ENCODE data around the gene RRN3.
"Not testable (repeated sequence)": the region's sequence is repeated elsewhere in the genome, so short reads cannot be mapped to it uniquely, and the experiment has no call there.

Gene RRN3

DNA sequence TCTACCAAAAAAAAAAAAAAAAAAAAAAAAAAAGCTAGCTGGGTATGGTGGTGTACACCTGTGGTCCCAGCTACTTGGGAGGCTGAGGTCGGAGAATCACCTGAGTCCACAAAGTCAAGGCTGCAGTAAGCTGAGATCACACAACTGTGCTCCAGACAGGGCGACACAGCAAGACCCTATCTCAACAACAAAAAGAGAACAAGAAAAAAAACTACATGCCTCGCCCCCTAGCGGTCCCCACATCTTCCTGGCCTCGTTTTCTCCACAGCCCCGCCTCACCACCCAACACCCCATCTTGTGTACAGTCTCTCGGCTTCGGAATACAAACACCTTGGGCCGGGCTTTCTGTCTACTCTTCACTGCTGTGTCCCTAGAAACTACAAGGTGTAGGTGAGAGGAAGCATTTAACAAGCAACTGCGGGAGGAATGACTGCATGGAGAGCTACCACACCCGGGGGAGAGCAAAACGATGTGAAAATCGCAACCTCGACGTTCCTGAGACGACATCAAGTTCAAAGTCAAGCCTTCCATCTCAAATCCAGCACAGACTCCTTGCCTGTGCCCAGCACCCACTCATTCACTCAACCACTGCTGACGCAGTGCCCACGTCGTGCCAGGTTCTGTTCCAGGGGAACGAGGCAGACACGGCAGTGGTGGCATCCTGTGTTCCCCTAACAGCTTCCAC lies 47.2 kb downstream of the RRN3 start:
- Histone ChIP-seq H3K36me3 (ENCODE audit: control insufficient read depth in 4 of 4, insufficient read depth in 4 of 4, low read length in 3 of 4) (peaks cover 0 to 22% (median 7%) of the 10 kb centered on the region in 4 experiments), H3K27me3 (replicated peaks in 2 of 5; ENCODE audit: control insufficient read depth in 4 of 5, insufficient read depth in 5 of 5, low read length in 4 of 5) (no peaks in the 10 kb centered on the region), H3K4me3 (ENCODE audit: control insufficient read depth in 1 of 7, extremely low read depth in 1 of 7, insufficient read depth in 4 of 7, low read depth in 2 of 7, low read length in 6 of 7) (no peak overlapping the region), H3K27ac (ENCODE audit: insufficient read depth in 1 of 2, low read depth in 1 of 2, low read length in 2 of 2, poor library complexity in 1 of 2, severe bottlenecking in 2 of 2) (no peak overlapping the region), H3K4me1 (ENCODE audit: control extremely low read depth in 1 of 4, control insufficient read depth in 4 of 4, insufficient read depth in 4 of 4, low read length in 3 of 4) (peaks cover 0 to 2% (median under 1%) of the 10 kb centered on the region in 4 experiments), H3K9me3 (ENCODE audit: control extremely low read depth in 1 of 5, control insufficient read depth in 4 of 5, insufficient read depth in 2 of 5, low read depth in 1 of 5, low read length in 4 of 5) (no peaks in the 10 kb centered on the region)
- ChIA-PET CTCF (no interaction called here), POLR2A (no interaction called here)
- DNase-seq: no peak
- 92% methylated on average over 19 of the region's 21 CpGs for WGBS (ENCODE audit: insufficient coverage)

DNA sequence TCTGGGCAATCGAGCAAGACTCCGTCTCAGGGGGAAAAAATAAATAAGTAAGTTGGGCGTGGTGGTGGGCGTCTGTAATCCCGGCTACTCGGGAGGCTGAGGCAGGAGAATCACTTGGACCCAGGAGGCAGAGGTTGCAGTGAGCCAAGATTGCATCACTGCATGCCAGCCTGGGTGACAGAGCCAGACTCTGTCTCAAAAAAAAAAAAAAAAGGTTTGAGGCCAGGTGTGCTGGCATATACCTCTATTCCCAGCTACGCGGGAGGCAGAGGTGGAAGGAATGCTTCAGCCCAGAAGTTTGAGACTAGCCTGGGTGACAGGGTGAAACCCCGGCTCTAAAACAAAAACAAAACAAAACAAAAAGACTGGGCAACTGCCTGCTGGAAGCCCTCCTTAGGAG lies 48.8 kb downstream of the RRN3 start:
- peaks cover 3 to 36% (median 12%) of the 10 kb centered on the region in 4 experiments for H3K36me3 ChIP-seq (ENCODE audit: control insufficient read depth in 4 of 4, insufficient read depth in 4 of 4, low read length in 3 of 4)
- DNase-seq; CTCF ChIA-PET; H3K4me3 ChIP-seq (ENCODE audit: control insufficient read depth in 1 of 7, extremely low read depth in 1 of 7, insufficient read depth in 4 of 7, low read depth in 2 of 7, low read length in 6 of 7); H3K27me3 ChIP-seq (replicated peaks in 2 of 5; ENCODE audit: control insufficient read depth in 4 of 5, insufficient read depth in 5 of 5, low read length in 4 of 5); POLR2A ChIA-PET; H3K9me3 ChIP-seq (ENCODE audit: control extremely low read depth in 1 of 5, control insufficient read depth in 4 of 5, insufficient read depth in 2 of 5, low read depth in 1 of 5, low read length in 4 of 5); H3K27ac ChIP-seq (ENCODE audit: insufficient read depth in 1 of 2, low read depth in 1 of 2, low read length in 2 of 2, poor library complexity in 1 of 2, severe bottlenecking in 2 of 2): not testable (repeated sequence)
- peaks cover 0 to 12% (median 6%) of the 10 kb centered on the region in 4 experiments for H3K4me1 ChIP-seq (ENCODE audit: control extremely low read depth in 1 of 4, control insufficient read depth in 4 of 4, insufficient read depth in 4 of 4, low read length in 3 of 4)
- WGBS (ENCODE audit: insufficient coverage): 98% methylated on average over 8 of the region's 9 CpGs

DNA sequence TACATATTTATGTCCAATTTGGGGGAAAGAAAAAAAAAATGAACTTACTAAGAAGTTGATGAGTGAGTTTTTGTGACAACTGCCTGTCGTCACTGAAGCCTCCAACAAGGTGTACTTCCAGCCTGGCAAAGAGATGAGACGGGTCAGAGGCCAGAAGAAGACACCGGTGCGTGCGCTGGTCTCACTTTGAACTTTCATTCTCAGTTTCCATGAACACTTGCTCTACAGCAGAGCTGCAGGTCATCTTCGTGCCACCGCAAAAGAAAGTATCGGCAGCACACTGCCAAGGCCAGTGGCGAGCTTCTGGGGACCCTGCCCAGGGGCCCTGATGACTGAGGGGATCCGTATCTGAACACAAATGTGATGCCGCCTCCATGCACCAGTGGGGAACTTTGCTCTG lies 49.8 kb downstream of the RRN3 start:
- CTCF ChIA-PET: no interaction called here
- H3K36me3 ChIP-seq (ENCODE audit: control insufficient read depth in 4 of 4, insufficient read depth in 4 of 4, low read length in 3 of 4): peaks cover 10 to 46% (median 18%) of the 10 kb centered on the region in 4 experiments
- POLR2A ChIA-PET: no interaction called here

DNA sequence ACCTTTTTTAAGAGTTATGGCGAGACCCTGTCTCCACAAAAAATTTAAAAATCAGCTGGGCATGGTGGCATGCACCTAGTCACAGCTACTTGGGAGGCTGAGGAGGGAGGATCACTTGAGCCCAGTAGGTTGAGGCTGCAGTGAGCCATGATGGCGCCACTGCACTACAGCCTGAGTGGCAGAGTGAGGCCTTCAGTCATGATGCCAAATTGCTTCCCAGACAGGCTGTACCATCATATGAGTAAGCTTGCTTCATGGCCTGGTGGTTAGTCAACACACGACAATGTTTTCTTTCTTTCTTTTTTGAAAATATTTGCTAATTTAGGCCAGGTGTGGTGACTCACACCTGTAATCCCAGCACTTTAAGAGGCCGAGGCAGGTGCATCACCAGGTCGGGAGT lies 50.7 kb downstream of the RRN3 start:
- DNase-seq: no peak
- 100% methylated on average over 4 of the region's 5 CpGs for WGBS (ENCODE audit: insufficient coverage)
- Histone ChIP-seq H3K27ac (ENCODE audit: insufficient read depth in 1 of 2, low read depth in 1 of 2, low read length in 2 of 2, poor library complexity in 1 of 2, severe bottlenecking in 2 of 2) (no peak overlapping the region), H3K36me3 (ENCODE audit: control insufficient read depth in 4 of 4, insufficient read depth in 4 of 4, low read length in 3 of 4) (peaks cover 12 to 55% (median 24%) of the 10 kb centered on the region in 4 experiments), H3K9me3 (ENCODE audit: control extremely low read depth in 1 of 5, control insufficient read depth in 4 of 5, insufficient read depth in 2 of 5, low read depth in 1 of 5, low read length in 4 of 5) (no peaks in the 10 kb centered on the region), H3K4me1 (ENCODE audit: control extremely low read depth in 1 of 4, control insufficient read depth in 4 of 4, insufficient read depth in 4 of 4, low read length in 3 of 4) (peaks cover 0 to 10% (median 6%) of the 10 kb centered on the region in 4 experiments), H3K27me3 (replicated peaks in 2 of 5; ENCODE audit: control insufficient read depth in 4 of 5, insufficient read depth in 5 of 5, low read length in 4 of 5) (no peaks in the 10 kb centered on the region), H3K4me3 (ENCODE audit: control insufficient read depth in 1 of 7, extremely low read depth in 1 of 7, insufficient read depth in 4 of 7, low read depth in 2 of 7, low read length in 6 of 7) (no peak overlapping the region)
- ChIA-PET POLR2A (no interaction called here), CTCF (no interaction called here)

More for the DNA sequence above, 49.8 kb downstream of the RRN3 start:
- no peak overlapping the region for H3K4me3 ChIP-seq (ENCODE audit: control insufficient read depth in 1 of 7, extremely low read depth in 1 of 7, insufficient read depth in 4 of 7, low read depth in 2 of 7, low read length in 6 of 7)
- DNase-seq: no peak
- H3K27me3 ChIP-seq (replicated peaks in 2 of 5; ENCODE audit: control insufficient read depth in 4 of 5, insufficient read depth in 5 of 5, low read length in 4 of 5): no peaks in the 10 kb centered on the region
- peaks cover 0 to 10% (median 6%) of the 10 kb centered on the region in 4 experiments for H3K4me1 ChIP-seq (ENCODE audit: control extremely low read depth in 1 of 4, control insufficient read depth in 4 of 4, insufficient read depth in 4 of 4, low read length in 3 of 4)
- H3K27ac ChIP-seq (ENCODE audit: insufficient read depth in 1 of 2, low read depth in 1 of 2, low read length in 2 of 2, poor library complexity in 1 of 2, severe bottlenecking in 2 of 2): no peak overlapping the region
- WGBS (ENCODE audit: insufficient coverage): 90% methylated on average over 11 of the region's 11 CpGs
- H3K9me3 ChIP-seq (ENCODE audit: control extremely low read depth in 1 of 5, control insufficient read depth in 4 of 5, insufficient read depth in 2 of 5, low read depth in 1 of 5, low read length in 4 of 5): no peaks in the 10 kb centered on the region

DNA sequence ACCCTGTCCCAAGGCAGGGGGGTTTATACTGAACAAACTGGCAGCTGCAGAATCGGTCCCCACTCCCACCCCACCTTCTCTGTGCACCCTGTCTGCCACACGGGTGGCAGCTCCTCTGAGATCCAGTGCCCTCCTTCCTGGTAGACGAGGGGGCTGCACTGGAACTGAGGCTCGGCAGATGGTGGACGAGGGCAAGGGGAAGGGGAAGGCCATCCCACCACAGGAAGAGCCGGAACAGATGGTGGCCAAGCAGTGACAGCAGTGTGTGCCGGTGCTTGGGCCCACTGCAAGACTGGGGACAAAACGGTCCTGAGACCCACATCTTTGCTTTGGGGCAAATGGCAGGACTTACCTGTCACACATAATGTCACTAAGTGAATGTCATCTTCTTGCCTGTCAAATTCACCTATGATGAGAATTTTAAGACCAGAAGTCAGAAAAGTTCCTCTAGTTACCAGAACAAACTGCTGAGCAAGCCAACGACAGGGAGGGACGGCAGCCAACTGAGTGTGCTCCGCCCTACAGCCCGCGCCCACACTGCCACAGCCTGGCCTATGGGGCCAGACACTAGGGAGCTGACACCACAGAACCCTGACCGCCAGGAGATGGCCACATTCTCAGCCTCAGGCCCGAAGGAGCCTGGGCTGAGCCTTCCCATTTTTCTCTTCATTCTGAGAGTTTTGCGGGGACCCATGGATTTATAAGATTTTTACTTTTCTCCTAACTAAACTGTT lies 52.6 kb downstream of the RRN3 start:
- Histone ChIP-seq H3K4me3 (ENCODE audit: control insufficient read depth in 1 of 7, extremely low read depth in 1 of 7, insufficient read depth in 4 of 7, low read depth in 2 of 7, low read length in 6 of 7) (peak overlapping the region in 1 of 7 experiments; percentile 0), H3K27ac (ENCODE audit: insufficient read depth in 1 of 2, low read depth in 1 of 2, low read length in 2 of 2, poor library complexity in 1 of 2, severe bottlenecking in 2 of 2) (peak overlapping the region in 1 of 2 experiments; percentile 11), H3K4me1 (ENCODE audit: control extremely low read depth in 1 of 4, control insufficient read depth in 4 of 4, insufficient read depth in 4 of 4, low read length in 3 of 4) (peaks cover 0 to 10% (median 6%) of the 10 kb centered on the region in 4 experiments), H3K27me3 (replicated peaks in 2 of 5; ENCODE audit: control insufficient read depth in 4 of 5, insufficient read depth in 5 of 5, low read length in 4 of 5) (no peaks in the 10 kb centered on the region), H3K36me3 (ENCODE audit: control insufficient read depth in 4 of 4, insufficient read depth in 4 of 4, low read length in 3 of 4) (peaks cover 12 to 65% (median 38%) of the 10 kb centered on the region in 4 experiments), H3K9me3 (ENCODE audit: control extremely low read depth in 1 of 5, control insufficient read depth in 4 of 5, insufficient read depth in 2 of 5, low read depth in 1 of 5, low read length in 4 of 5) (no peaks in the 10 kb centered on the region)
- peak; percentile 43 to 67 (median 54) for DNase-seq
- ChIA-PET POLR2A (interaction anchor here (0.8 kb wide), 1 partner anchor 9 kb away, joined by 5 read pairs; no protein-coding TSS in a partner anchor), CTCF (interaction anchor here (0.8 to 1.3 kb wide), 4 partner anchors 9 to 20 kb away, joined by 3 to 4 read pairs (median 4); no protein-coding TSS in a partner anchor)
- WGBS (ENCODE audit: insufficient coverage): 28% methylated on average over 14 of the region's 16 CpGs

DNA sequence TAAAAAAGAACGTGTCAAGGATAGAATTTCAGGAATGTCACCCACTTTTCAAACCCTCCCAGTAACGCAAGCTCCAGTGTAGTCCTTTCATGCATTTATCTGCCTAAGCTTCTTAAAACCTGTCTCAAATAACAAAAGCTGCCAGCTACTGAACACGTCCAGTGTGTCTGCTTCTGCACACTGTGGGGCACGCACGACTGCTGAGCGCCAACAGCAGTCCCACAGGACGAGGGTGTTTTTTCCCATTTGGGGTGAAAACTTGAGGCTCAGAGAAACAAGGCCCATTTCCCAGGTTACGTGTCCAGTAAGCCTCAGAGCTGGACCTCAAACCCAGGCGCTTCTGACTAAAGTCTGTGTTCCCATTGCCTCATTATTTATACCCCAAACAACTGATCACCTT lies 55.4 kb downstream of the RRN3 start:
- Histone ChIP-seq H3K27ac (ENCODE audit: insufficient read depth in 1 of 2, low read depth in 1 of 2, low read length in 2 of 2, poor library complexity in 1 of 2, severe bottlenecking in 2 of 2) (no peak overlapping the region), H3K4me3 (ENCODE audit: control insufficient read depth in 1 of 7, extremely low read depth in 1 of 7, insufficient read depth in 4 of 7, low read depth in 2 of 7, low read length in 6 of 7) (no peak overlapping the region), H3K9me3 (ENCODE audit: control extremely low read depth in 1 of 5, control insufficient read depth in 4 of 5, insufficient read depth in 2 of 5, low read depth in 1 of 5, low read length in 4 of 5) (no peaks in the 10 kb centered on the region), H3K27me3 (replicated peaks in 2 of 5; ENCODE audit: control insufficient read depth in 4 of 5, insufficient read depth in 5 of 5, low read length in 4 of 5) (no peaks in the 10 kb centered on the region), H3K36me3 (ENCODE audit: control insufficient read depth in 4 of 4, insufficient read depth in 4 of 4, low read length in 3 of 4) (peaks cover 20 to 79% (median 59%) of the 10 kb centered on the region in 4 experiments), H3K4me1 (ENCODE audit: control extremely low read depth in 1 of 4, control insufficient read depth in 4 of 4, insufficient read depth in 4 of 4, low read length in 3 of 4) (peaks cover 0 to 10% (median 6%) of the 10 kb centered on the region in 4 experiments)
- WGBS (ENCODE audit: insufficient coverage): 94% methylated on average over 7 of the region's 9 CpGs
- POLR2A ChIA-PET: no interaction called here
- no peak for DNase-seq
- CTCF ChIA-PET: interaction anchor here (2.6 kb wide), 1 partner anchor 14 kb away, joined by 6 read pairs; no protein-coding TSS in a partner anchor

DNA sequence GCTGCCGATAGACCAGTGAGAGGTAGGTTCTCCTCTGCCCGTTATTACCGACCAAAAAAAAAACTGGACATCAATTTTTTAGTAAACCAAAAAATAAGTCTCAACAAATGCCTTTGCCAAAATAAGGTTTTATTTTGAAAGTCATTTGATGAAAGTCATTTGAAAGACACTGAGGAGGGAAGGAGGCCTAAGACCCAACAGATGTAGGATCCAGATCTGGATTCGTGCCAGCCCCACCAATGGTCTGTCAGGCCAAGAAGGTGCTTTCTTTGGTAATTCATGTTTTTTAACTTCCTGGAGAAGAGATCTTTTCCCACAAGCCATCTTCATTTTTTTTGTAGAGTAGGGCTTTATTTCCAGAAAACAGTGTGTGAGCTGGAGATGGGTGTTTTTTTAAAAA lies 56.3 kb downstream of the RRN3 start:
- POLR2A ChIA-PET: no interaction called here
- no peaks in the 10 kb centered on the region for H3K9me3 ChIP-seq (ENCODE audit: control extremely low read depth in 1 of 5, control insufficient read depth in 4 of 5, insufficient read depth in 2 of 5, low read depth in 1 of 5, low read length in 4 of 5)
- no peak for DNase-seq
- no peak overlapping the region for H3K4me3 ChIP-seq (ENCODE audit: control insufficient read depth in 1 of 7, extremely low read depth in 1 of 7, insufficient read depth in 4 of 7, low read depth in 2 of 7, low read length in 6 of 7)
- H3K27me3 ChIP-seq (replicated peaks in 2 of 5; ENCODE audit: control insufficient read depth in 4 of 5, insufficient read depth in 5 of 5, low read length in 4 of 5): no peaks in the 10 kb centered on the region
- CTCF ChIA-PET: interaction anchor here (2.6 kb wide), 1 partner anchor 15 kb away, joined by 6 read pairs; no protein-coding TSS in a partner anchor
- no peak overlapping the region for H3K27ac ChIP-seq (ENCODE audit: insufficient read depth in 1 of 2, low read depth in 1 of 2, low read length in 2 of 2, poor library complexity in 1 of 2, severe bottlenecking in 2 of 2)
- WGBS (ENCODE audit: insufficient coverage): 100% methylated on average over 1 of the region's 4 CpGs
- peaks cover 0 to 12% (median 8%) of the 10 kb centered on the region in 4 experiments for H3K4me1 ChIP-seq (ENCODE audit: control extremely low read depth in 1 of 4, control insufficient read depth in 4 of 4, insufficient read depth in 4 of 4, low read length in 3 of 4)
- H3K36me3 ChIP-seq (ENCODE audit: control insufficient read depth in 4 of 4, insufficient read depth in 4 of 4, low read length in 3 of 4): peaks cover 23 to 88% (median 68%) of the 10 kb centered on the region in 4 experiments
